Neural progenitor cell (in vitro differentiated cells): ENCODE results near the gene STMN3.

Experiments
- CTCF ChIP-seq: fragments of 200-600 bp; sonication (generic); IDR thresholded peaks from 2 replicates; pipeline ENCODE4 v1.5.1; 2017; ENCODE audit warnings: antibody characterized with exemption, mild to moderate bottlenecking
- EZH2 ChIP-seq: fragments of 200-600 bp; sonication (generic); IDR thresholded peaks from 2 replicates; pipeline ENCODE4 v1.6.1; 2017; ENCODE audit warnings: antibody characterized with exemption, mild to moderate bottlenecking, moderate library complexity
- EZH2phosphoT487 ChIP-seq: fragments of 200-600 bp; sonication (generic); IDR thresholded peaks from 2 replicates; pipeline ENCODE4 v1.6.1; 2017; ENCODE audit warnings: antibody characterized with exemption

DNA sequence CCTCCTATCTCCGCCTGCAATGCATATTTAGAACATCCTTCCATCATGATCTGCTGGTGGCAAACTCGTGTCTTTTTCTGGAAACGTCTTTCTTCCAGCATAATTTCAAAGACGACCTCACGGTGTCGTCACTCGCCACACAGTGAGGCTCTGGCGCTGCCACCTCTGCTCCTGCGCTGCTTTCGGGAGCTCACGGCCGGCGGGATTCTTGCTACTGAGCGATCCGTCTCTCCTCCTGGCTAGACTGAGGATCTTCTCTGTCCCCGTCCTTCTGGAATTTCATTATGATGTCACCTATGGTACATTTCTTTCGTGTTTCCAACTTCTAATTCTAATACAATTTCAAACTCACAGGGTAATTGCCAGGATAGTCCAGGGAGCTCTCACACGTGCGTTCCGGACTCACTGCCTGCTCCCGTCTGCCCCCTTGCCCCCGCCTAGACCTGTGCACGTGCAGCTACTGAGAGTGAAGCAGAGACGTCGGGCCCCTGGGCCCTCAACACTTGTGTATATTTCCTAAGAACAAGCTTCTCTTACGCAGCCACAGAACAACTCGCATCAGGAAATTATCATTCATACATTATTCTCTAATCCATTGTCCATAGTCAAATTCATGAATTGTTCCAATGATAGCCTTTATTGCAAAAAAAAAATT is 53.7 kb downstream of the STMN3 start:
- no peak for TF ChIP-seq CTCF
- TF ChIP-seq EZH2phosphoT487, result no peak
- TF ChIP-seq EZH2, result no peak
